IPS-NIHi11 (cell line): ENCODE measurements around the gene PILRA.
"Not testable (repeated sequence)": the region's sequence is repeated elsewhere in the genome, so short reads cannot be mapped to it uniquely, and the experiment has no call there.

Experiments
- DNase-seq: peaks from one replicate; pipeline ENCODE4 v3.0.0; 2012; ENCODE audit warnings: mixed read lengths, low spot score

PILRA gene

GRCh38 chr7:100358027-100358856 is 15.0 kb upstream of the PILRA start, which contains the start of gene PILRB:
Gene PILRB, plus strand, starts transcription at chr7:100358117. Its CDS starts 186 bp downstream, at chr7:100358303.
- DNase-seq, result no peak

- DNase-seq, result no peak
Measured at GRCh38 chr7:100358857-100359212, 14.5 kb upstream of the PILRA start.

GRCh38 chr7:100360135-100360854 is 13.0 kb upstream of the PILRA start:
- DNase-seq, result no peak

GRCh38 chr7:100363098-100363497 is 10.2 kb upstream of the PILRA start:
- no peak for DNase-seq

GRCh38 chr7:100363797-100364196 is 9.5 kb upstream of the PILRA start:
- DNase-seq, result not testable (repeated sequence)

GRCh38 chr7:100364480-100364879 is 8.8 kb upstream of the PILRA start:
- DNase-seq, result no peak

GRCh38 chr7:100365998-100366367 is 7.3 kb upstream of the PILRA start:
- DNase-seq, result not testable (repeated sequence)

- no peak for DNase-seq
Measured at GRCh38 chr7:100366411-100367250, 6.7 kb upstream of the PILRA start.

- no peak for DNase-seq
Measured at GRCh38 chr7:100367251-100367620, 6.1 kb upstream of the PILRA start.

GRCh38 chr7:100367676-100368613 is 5.3 kb upstream of the PILRA start:
- DNase-seq, result no peak

- no peak for DNase-seq
Measured at GRCh38 chr7:100369105-100369504, 4.2 kb upstream of the PILRA start.

- DNase-seq, result peak; percentile 43
Measured at GRCh38 chr7:100370303-100370702, 3.0 kb upstream of the PILRA start.

- DNase-seq, result no peak
Measured at GRCh38 chr7:100370746-100371145, 2.5 kb upstream of the PILRA start.

GRCh38 chr7:100371561-100372171 is 1.6 kb upstream of the PILRA start:
- DNase-seq, result no peak

- no peak for DNase-seq
Measured at GRCh38 chr7:100372256-100372655, 1.0 kb upstream of the PILRA start.

- DNase-seq, result no peak
Measured at GRCh38 chr7:100372694-100373093, 593 bp upstream of the PILRA start.

GRCh38 chr7:100373870-100374598 is 747 bp downstream of the PILRA start:
- DNase-seq, result not testable (repeated sequence)

GRCh38 chr7:100374601-100375000 is 1.3 kb downstream of the PILRA start:
- no peak for DNase-seq

GRCh38 chr7:100376066-100376465 is 2.8 kb downstream of the PILRA start:
- DNase-seq, result no peak

- DNase-seq, result no peak
Measured at GRCh38 chr7:100378114-100378755, 4.9 kb downstream of the PILRA start.
